WERI-Rb-1 (cell line): ENCODE measurements around the gene SLC35B4.
"Not testable (repeated sequence)": the region's sequence is repeated elsewhere in the genome, so short reads cannot be mapped to it uniquely, and the experiment has no call there.

Experiments used
- DNase-seq: peaks from one replicate; pipeline ENCODE4 v3.0.0-alpha.2; 2020
- H3K27ac ChIP-seq: fragments of 250-450 bp; sonication (Bioruptor Pico); 2 replicates; pipeline ENCODE4 v1.5.1; 2020; ENCODE audit warnings: mild to moderate bottlenecking, moderate library complexity
- H3K27me3 ChIP-seq: fragments of 250-450 bp; sonication (Bioruptor Pico); 2 replicates; pipeline ENCODE4 v1.5.1; 2021; ENCODE audit warnings: mild to moderate bottlenecking, low read depth, moderate library complexity; ENCODE audit not compliant: insufficient read depth, severe bottlenecking
- H3K36me3 ChIP-seq: fragments of 250-450 bp; sonication (Bioruptor Pico); 2 replicates; pipeline ENCODE4 v1.5.1; 2020; ENCODE audit warnings: mild to moderate bottlenecking, moderate library complexity
- H3K4me3 ChIP-seq: 2 replicates; pipeline ENCODE4 v1.5.1; 2011; ENCODE audit warnings: low read depth, mild to moderate bottlenecking, control low read depth, low read length
- H3K9me3 ChIP-seq: fragments of 250-450 bp; sonication (Bioruptor Pico); 2 replicates; pipeline ENCODE4 v1.5.1; 2021; ENCODE audit warnings: mild to moderate bottlenecking, moderate library complexity; ENCODE audit not compliant: severe bottlenecking
- CTCF ChIP-seq: IDR thresholded peaks from 2 replicates; pipeline ENCODE4 v1.5.1; 2011; ENCODE audit warnings: low read depth, mild to moderate bottlenecking, control low read depth, inconsistent platforms, low read length

Gene SLC35B4

DNA sequence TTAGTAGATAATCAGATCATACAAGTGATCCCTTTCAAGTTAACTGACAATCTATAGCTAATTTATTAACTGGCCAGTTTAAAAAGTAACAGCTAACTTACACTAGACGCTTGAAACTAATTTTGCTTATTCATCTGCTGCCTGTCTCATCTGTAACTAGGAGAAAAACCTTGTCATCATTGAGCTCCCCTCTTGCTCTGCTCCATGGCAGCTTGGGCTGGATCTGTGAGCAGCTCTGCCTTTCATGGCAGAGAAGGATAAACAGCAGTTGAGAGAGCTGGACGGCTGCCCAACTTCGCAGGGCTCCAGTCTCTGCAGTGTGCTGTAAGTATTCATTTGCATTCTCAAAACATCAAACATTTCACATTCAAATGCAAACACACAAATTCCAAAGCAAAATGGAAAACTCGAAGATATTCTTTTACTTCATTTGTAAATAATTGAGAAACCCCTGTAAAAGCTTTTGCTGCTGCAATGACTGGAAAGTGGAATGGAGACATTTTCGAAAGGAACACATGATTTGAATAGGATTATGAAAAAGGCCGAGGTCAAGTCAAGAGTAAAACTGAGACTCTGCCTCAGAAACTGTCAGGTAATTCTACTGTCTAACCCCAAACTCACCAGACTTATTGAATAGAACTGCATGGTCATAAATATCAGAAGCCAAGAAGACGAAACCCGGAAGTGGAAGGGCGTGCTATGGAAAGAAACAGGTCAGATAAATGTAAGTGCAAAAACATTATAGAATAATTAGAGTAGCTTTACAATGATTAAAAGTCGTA, 17.6 kb downstream of the SLC35B4 start:
- H3K27me3 ChIP-seq, result no peaks in the 10 kb centered on the region
- DNase-seq, result no peak
- no peak overlapping the region for H3K4me3 ChIP-seq
- H3K27ac ChIP-seq, result no peak overlapping the region
- H3K36me3 ChIP-seq, result peaks cover 48% of the 10 kb centered on the region
- H3K9me3 ChIP-seq, result no peaks in the 10 kb centered on the region
- no peak for TF ChIP-seq CTCF

DNA sequence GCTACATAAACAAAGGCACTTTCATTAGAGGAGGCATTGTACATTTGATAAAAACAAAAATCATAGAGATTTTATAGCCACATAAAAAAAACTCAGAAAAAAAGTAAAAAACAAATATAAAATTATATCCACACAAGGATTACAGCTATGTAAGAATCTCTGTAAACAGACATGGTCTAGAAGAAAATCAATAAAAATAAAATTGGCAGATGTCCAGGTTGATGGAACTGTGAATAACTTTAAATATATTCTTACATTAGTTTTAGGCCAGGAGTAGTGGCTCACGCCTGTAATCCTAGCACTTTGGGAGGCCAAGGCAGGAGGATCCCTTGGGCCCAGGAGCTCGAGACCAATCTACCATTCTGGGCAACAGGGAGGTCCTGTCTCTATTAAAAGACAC, 19.2 kb downstream of the SLC35B4 start:
- H3K36me3 ChIP-seq, result peaks cover 44% of the 10 kb centered on the region
- no peak for DNase-seq
- H3K27me3 ChIP-seq, result no peaks in the 10 kb centered on the region
- H3K9me3 ChIP-seq, result no peaks in the 10 kb centered on the region
- no peak for TF ChIP-seq CTCF
- H3K27ac ChIP-seq, result no peak overlapping the region
- H3K4me3 ChIP-seq, result no peak overlapping the region

GRCh38 chr7:134295982-134296381, 20.7 kb downstream of the SLC35B4 start:
- not testable (repeated sequence) for H3K9me3 ChIP-seq, H3K27me3 ChIP-seq, DNase-seq, H3K4me3 ChIP-seq, H3K27ac ChIP-seq
- H3K36me3 ChIP-seq, result peaks cover 38% of the 10 kb centered on the region

GRCh38 chr7:134293002-134293740, 23.6 kb downstream of the SLC35B4 start:
- no peaks in the 10 kb centered on the region for H3K27me3 ChIP-seq
- H3K36me3 ChIP-seq, result peaks cover 19% of the 10 kb centered on the region
- no peaks in the 10 kb centered on the region for H3K9me3 ChIP-seq
- DNase-seq, result no peak
- no peak for TF ChIP-seq CTCF
- H3K4me3 ChIP-seq, result no peak overlapping the region
- no peak overlapping the region for H3K27ac ChIP-seq

GRCh38 chr7:134290286-134290685, 26.4 kb downstream of the SLC35B4 start:
- Histone ChIP-seq H3K9me3 (no peaks in the 10 kb centered on the region), H3K36me3 (peaks cover 9% of the 10 kb centered on the region; the same call in 1 of the 2 replicates), H3K4me3 (no peak overlapping the region), H3K27me3 (no peaks in the 10 kb centered on the region), H3K27ac (no peak overlapping the region)
- DNase-seq, result no peak
- TF ChIP-seq CTCF, result no peak

- H3K9me3 ChIP-seq, result no peaks in the 10 kb centered on the region
- no peak overlapping the region for H3K4me3 ChIP-seq
- H3K27ac ChIP-seq, result no peak overlapping the region
- no peak for DNase-seq
- TF ChIP-seq CTCF, result no peak
- H3K27me3 ChIP-seq, result no peaks in the 10 kb centered on the region
- H3K36me3 ChIP-seq, result peaks cover 7% of the 10 kb centered on the region; the same call in 1 of the 2 replicates
These were observed 26.9 kb downstream of the SLC35B4 start for GRCh38 chr7:134289841-134290240.
